Measurements from ENCODE around the gene TAOK1.

TAOK1 gene

GRCh38 chr17:29586676-29587469 lies 196.7 kb downstream of the TAOK1 start:
- H3K9ac ChIP-seq (ENCODE audit: low read length), result no peak overlapping the region
- no peak overlapping the region for H3K4me3 ChIP-seq (ENCODE audit: low read depth, low read length)
- H3K36me3 ChIP-seq (ENCODE audit: control insufficient read depth, insufficient read depth, low read length), result peaks cover 16% of the 10 kb centered on the region
- peaks cover 7% of the 10 kb centered on the region; the same call in 1 of the 2 replicates for H3K27me3 ChIP-seq (ENCODE audit: control insufficient read depth, insufficient read depth, low read length)
- peaks cover 43% of the 10 kb centered on the region for H3K4me1 ChIP-seq (ENCODE audit: control insufficient read depth, insufficient read depth, low read length)
- H3K9me3 ChIP-seq (ENCODE audit: control insufficient read depth, insufficient read depth, low read depth, low read length), result 0 out of 2 replicates have a peak, but pooled peaks cover 5% of the 10 kb centered on the region
- no peak overlapping the region for H3K27ac ChIP-seq (ENCODE audit: low read depth, low read length)

DNA sequence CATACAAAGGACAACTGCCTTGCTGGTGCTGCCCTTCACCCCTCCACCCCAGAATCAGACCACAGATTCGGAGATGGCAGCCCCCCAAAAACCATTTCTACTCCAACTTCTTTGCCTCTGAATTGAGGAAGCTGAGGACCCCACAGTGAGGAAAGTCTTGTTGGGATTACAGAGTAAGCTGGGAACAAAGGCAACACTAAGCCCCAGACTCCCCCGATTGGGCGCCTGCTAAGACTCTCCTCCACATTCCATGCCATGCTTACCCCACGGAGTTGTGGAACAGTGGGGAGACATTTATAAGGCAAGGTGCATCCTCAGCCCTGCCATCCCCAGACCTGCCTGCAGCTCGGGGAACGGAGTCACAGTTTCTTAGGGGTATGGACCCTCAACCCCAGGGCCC lies 197.4 kb downstream of the TAOK1 start:
- H3K36me3 ChIP-seq (ENCODE audit: control insufficient read depth, insufficient read depth, low read length), result peaks cover 9% of the 10 kb centered on the region
- H3K27me3 ChIP-seq (ENCODE audit: control insufficient read depth, insufficient read depth, low read length), result peaks cover 7% of the 10 kb centered on the region; the same call in 1 of the 2 replicates
- peak overlapping the region; percentile 94; the same call in 1 of the 2 replicates for H3K4me3 ChIP-seq (ENCODE audit: low read depth, low read length)
- 0 out of 2 replicates have a peak, but pooled peaks cover 5% of the 10 kb centered on the region for H3K9me3 ChIP-seq (ENCODE audit: control insufficient read depth, insufficient read depth, low read depth, low read length)
- H3K27ac ChIP-seq (ENCODE audit: low read depth, low read length), result no peak overlapping the region
- H3K9ac ChIP-seq (ENCODE audit: low read length), result no peak overlapping the region
- H3K4me1 ChIP-seq (ENCODE audit: control insufficient read depth, insufficient read depth, low read length), result peaks cover 50% of the 10 kb centered on the region

DNA sequence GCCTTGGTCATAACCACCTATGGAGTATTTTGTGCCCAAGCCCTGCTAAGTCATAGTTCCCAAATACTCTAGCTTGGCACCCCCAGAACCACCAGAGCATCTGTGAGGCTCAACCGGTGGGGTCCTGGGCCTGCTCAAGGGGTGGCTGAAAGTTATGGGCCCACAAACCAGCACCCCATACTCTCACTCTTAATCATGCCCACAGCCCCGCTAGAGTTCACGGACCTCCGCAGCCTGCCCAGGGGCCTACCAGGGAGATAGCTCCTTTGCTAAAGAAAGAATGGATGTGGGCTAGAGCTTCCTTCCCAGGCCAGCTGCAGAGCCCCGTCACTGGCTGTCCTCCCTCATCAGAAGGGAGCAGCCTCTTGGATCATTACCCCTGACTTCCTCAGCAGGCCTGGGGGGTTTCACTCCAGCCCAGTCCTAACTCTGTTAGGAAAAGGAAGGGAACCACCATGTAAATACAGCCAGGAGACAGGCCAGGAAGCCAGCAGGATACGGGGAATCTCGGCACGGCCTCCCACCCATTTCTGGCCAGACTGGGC lies 197.9 kb downstream of the TAOK1 start:
- Histone ChIP-seq H3K9me3 (ENCODE audit: control insufficient read depth, insufficient read depth, low read depth, low read length) (0 out of 2 replicates have a peak, but pooled peaks cover 4% of the 10 kb centered on the region), H3K4me1 (ENCODE audit: control insufficient read depth, insufficient read depth, low read length) (peaks cover 52% of the 10 kb centered on the region), H3K27me3 (ENCODE audit: control insufficient read depth, insufficient read depth, low read length) (peaks cover 7% of the 10 kb centered on the region; the same call in 1 of the 2 replicates), H3K27ac (ENCODE audit: low read depth, low read length) (no peak overlapping the region), H3K36me3 (ENCODE audit: control insufficient read depth, insufficient read depth, low read length) (peaks cover 4% of the 10 kb centered on the region), H3K9ac (ENCODE audit: low read length) (peak overlapping the region; percentile 59), H3K4me3 (ENCODE audit: low read depth, low read length) (peak overlapping the region; percentile 94)

DNA sequence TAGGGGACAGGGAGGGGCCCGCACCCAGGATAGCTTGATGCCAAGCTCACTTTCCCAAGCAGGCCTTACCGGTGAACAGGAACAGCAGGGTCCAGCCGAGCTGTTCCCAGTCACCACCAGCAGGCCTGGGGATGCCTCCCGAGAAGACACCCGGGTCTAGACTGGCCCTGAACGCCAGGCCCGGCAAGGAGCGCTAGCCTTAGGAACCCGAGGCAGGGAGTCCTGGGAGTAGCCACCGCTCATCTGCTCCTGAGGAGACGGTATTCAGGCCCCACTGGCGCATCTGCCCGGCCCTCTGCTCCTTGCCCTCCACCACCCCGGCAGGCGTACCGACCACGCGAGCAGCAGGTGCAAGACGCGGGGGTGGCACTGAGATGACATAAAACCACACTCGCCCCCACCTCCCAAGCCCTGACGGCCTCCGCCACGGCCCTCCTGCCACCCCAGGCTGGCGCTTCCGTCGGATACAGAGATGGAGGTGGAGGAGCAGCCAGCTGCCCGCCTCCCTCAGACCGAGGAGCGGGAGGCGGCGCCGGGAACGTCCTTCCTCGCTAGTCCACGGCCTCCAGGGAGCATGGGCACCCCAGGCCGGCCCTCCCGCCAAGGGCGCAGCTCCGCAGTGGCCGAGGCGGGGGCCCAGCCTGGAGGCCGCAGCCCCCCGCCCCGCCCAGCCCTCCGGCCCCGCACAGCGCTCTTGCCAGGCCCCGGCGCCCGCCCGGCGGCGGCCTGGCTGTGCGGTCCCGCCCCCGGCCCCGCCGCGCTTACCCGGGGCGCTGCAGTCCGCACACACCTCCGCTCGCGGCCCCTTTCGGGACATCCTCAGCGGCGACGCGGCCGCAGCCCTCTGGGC lies 198.6 kb downstream of the TAOK1 start:
- Histone ChIP-seq H3K36me3 (ENCODE audit: control insufficient read depth, insufficient read depth, low read length) (no peaks in the 10 kb centered on the region), H3K27ac (ENCODE audit: low read depth, low read length) (no peak overlapping the region), H3K4me1 (ENCODE audit: control insufficient read depth, insufficient read depth, low read length) (peaks cover 52% of the 10 kb centered on the region), H3K9ac (ENCODE audit: low read length) (peak overlapping the region; percentile 59), H3K4me3 (ENCODE audit: low read depth, low read length) (peak overlapping the region; percentile 94), H3K9me3 (ENCODE audit: control insufficient read depth, insufficient read depth, low read depth, low read length) (no peaks in the 10 kb centered on the region), H3K27me3 (ENCODE audit: control insufficient read depth, insufficient read depth, low read length) (peaks cover 10% of the 10 kb centered on the region; the same call in 1 of the 2 replicates)

DNA sequence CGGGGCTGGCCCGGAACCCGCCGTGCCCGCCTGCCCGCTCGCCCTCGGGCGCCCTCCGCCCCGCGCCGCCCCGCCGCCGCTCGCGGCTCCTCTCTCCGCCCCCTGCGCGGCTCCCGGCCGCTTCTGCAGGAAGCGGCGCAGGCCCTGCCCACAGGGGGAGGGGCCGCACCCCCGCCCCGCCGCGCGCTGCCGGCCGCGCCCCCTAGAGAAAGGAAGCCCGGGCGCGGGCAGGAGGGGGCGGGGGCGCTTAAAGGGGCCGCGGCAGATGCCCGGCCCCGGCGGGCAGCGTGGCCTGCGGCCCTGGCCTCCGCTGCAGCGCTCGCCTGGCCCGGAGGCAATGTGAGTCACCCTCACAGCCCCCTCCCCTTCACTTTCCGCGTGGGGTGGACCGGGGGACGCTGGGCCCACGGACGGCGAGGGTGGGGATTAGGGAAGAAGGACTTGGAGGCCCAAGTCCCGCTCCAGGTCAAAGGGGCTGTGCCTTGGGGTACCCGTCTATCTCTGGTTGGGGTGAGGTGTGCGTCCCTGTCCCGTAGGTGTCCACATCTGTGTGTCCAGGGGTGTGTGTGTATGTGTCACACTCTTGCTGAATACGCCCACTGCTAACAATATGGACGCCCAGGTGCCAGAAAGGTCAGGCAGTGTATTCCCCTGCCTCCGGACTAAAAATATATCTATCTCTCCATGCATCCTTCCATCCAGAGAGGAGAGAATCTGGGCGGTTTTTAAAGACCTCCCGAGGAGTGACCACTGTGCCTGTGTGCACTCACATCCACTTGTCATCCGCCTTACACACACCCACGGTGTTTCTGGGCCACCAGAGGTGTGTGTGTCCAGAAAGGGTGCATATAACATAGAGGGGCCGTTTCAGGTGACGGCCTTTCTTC lies 199.6 kb downstream of the TAOK1 start, which contains the start of gene GIT1:
TSS of gene GIT1 (minus strand) at position 125 of the 887 bp plus-strand sequence. CDS start 270 bp downstream, outside the sequence.
- Histone ChIP-seq H3K36me3 (ENCODE audit: control insufficient read depth, insufficient read depth, low read length) (no peaks in the 10 kb centered on the region), H3K27ac (ENCODE audit: low read depth, low read length) (no peak within 1 kb of the TSS), H3K9ac (ENCODE audit: low read length) (peak within 1 kb of the TSS; percentile 59), H3K4me1 (ENCODE audit: control insufficient read depth, insufficient read depth, low read length) (peaks cover 48% of the 10 kb centered on the region), H3K9me3 (ENCODE audit: control insufficient read depth, insufficient read depth, low read depth, low read length) (no peaks in the 10 kb centered on the region), H3K27me3 (ENCODE audit: control insufficient read depth, insufficient read depth, low read length) (peaks cover 13% of the 10 kb centered on the region; the same call in 1 of the 2 replicates), H3K4me3 (ENCODE audit: low read depth, low read length) (peak within 1 kb of the TSS; percentile 94)

DNA sequence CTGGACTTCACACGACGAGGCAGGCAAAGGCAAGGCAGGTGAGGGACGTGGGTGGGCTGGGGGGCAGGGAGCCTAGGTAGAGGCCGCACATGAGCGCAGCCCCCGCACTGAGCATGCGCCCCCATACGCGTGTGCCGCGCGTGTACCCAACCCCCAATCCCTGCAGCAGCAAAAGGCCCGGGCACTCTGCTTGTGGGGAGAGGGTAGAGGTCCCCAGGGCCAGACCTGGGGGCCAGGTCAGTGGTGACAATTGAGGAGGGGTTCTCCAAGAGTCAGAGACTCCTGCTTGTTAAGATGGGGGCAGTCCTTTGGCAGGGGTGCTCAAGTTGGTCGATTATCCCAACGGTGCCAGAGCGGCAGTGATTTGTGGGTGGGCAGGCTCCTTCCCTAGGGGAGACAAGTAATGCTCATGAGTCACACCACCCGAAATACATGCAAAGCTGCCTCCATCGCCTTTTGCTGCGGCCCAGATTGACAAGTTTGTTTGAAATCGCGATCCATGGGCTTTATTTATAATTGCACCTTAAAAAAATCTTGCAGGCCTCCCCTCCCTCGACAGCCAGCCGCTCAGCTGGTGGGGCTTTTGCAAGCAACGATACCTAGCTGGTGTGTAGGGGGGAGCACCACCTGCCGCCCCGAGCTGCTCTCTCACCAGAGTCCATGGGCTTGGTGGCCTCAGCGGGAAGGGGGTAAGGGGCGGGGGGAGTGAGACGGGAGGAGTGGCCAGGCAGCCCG lies 200.4 kb downstream of the TAOK1 start:
- peak overlapping the region; percentile 64 for H3K4me3 ChIP-seq (ENCODE audit: low read depth, low read length)
- H3K27ac ChIP-seq (ENCODE audit: low read depth, low read length), result no peak overlapping the region
- peaks cover 13% of the 10 kb centered on the region; the same call in 1 of the 2 replicates for H3K27me3 ChIP-seq (ENCODE audit: control insufficient read depth, insufficient read depth, low read length)
- no peaks in the 10 kb centered on the region for H3K36me3 ChIP-seq (ENCODE audit: control insufficient read depth, insufficient read depth, low read length)
- H3K9ac ChIP-seq (ENCODE audit: low read length), result peak overlapping the region; percentile 23
- H3K9me3 ChIP-seq (ENCODE audit: control insufficient read depth, insufficient read depth, low read depth, low read length), result no peaks in the 10 kb centered on the region
- H3K4me1 ChIP-seq (ENCODE audit: control insufficient read depth, insufficient read depth, low read length), result peaks cover 42% of the 10 kb centered on the region

GRCh38 chr17:29591146-29591736 lies 201.1 kb downstream of the TAOK1 start:
- Histone ChIP-seq H3K27ac (ENCODE audit: low read depth, low read length) (no peak overlapping the region), H3K4me1 (ENCODE audit: control insufficient read depth, insufficient read depth, low read length) (peaks cover 39% of the 10 kb centered on the region), H3K9ac (ENCODE audit: low read length) (peak overlapping the region; percentile 64), H3K4me3 (ENCODE audit: low read depth, low read length) (peak overlapping the region; percentile 64), H3K9me3 (ENCODE audit: control insufficient read depth, insufficient read depth, low read depth, low read length) (no peaks in the 10 kb centered on the region), H3K36me3 (ENCODE audit: control insufficient read depth, insufficient read depth, low read length) (no peaks in the 10 kb centered on the region), H3K27me3 (ENCODE audit: control insufficient read depth, insufficient read depth, low read length) (peaks cover 13% of the 10 kb centered on the region; the same call in 1 of the 2 replicates)

DNA sequence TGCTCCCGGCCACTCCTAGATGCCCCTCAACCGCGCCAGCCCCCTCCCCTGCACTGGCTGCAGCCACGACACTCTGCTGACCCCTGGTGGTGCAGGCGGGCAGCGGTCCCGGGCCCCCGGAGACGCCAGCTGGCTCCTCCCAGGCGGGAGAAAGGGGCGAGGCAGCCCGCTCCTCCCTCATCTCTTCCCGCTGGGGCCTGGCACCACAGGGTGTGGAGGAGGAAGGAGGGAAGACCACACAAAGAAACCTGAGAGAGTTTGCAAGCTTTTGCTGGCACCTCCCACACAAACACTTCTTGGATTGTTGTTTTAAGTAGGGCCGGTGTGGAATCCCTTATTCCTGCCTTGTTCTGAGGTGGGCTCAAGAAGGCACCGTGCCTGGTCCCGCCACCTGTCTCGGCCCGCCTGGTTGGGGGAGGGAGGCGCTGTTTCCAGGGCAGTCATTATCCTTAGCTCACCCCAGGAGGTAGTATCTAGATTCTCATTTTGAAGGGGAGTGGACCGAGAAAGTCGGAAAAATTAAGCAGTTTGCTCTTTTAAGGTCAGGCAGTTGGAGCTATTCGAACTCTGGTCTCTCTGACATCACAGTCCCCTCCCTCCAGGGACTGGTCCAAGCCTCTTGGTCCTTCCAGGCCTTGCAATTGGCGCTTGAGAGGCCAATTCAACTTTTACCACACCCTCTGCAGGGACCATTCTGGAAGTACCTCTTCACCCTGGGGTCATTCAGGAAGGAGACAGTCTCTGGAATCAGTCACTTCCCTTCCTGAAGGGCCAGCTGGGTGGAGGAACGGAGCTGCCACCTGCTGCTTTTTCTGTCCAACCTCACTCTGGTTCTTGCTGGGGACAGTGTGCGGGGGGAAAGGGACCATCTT lies 201.8 kb downstream of the TAOK1 start:
- no peaks in the 10 kb centered on the region for H3K9me3 ChIP-seq (ENCODE audit: control insufficient read depth, insufficient read depth, low read depth, low read length)
- H3K36me3 ChIP-seq (ENCODE audit: control insufficient read depth, insufficient read depth, low read length), result no peaks in the 10 kb centered on the region
- H3K4me3 ChIP-seq (ENCODE audit: low read depth, low read length), result peak overlapping the region; percentile 64
- H3K27ac ChIP-seq (ENCODE audit: low read depth, low read length), result no peak overlapping the region
- peaks cover 47% of the 10 kb centered on the region for H3K4me1 ChIP-seq (ENCODE audit: control insufficient read depth, insufficient read depth, low read length)
- no peak overlapping the region for H3K9ac ChIP-seq (ENCODE audit: low read length)
- peaks cover 13% of the 10 kb centered on the region; the same call in 1 of the 2 replicates for H3K27me3 ChIP-seq (ENCODE audit: control insufficient read depth, insufficient read depth, low read length)

All from HUES6 (cell line).